Fibroblast of skin of left biceps (primary cell): ENCODE results near the gene PLEKHO2.

ENCODE experiments used
- DNase-seq, 2 experiments: peaks; one replicate each; pipeline ENCODE4 v3.0.0-alpha.2; 2013; ENCODE audit warnings: low read depth in 2 of 2

The PLEKHO2 gene

DNA sequence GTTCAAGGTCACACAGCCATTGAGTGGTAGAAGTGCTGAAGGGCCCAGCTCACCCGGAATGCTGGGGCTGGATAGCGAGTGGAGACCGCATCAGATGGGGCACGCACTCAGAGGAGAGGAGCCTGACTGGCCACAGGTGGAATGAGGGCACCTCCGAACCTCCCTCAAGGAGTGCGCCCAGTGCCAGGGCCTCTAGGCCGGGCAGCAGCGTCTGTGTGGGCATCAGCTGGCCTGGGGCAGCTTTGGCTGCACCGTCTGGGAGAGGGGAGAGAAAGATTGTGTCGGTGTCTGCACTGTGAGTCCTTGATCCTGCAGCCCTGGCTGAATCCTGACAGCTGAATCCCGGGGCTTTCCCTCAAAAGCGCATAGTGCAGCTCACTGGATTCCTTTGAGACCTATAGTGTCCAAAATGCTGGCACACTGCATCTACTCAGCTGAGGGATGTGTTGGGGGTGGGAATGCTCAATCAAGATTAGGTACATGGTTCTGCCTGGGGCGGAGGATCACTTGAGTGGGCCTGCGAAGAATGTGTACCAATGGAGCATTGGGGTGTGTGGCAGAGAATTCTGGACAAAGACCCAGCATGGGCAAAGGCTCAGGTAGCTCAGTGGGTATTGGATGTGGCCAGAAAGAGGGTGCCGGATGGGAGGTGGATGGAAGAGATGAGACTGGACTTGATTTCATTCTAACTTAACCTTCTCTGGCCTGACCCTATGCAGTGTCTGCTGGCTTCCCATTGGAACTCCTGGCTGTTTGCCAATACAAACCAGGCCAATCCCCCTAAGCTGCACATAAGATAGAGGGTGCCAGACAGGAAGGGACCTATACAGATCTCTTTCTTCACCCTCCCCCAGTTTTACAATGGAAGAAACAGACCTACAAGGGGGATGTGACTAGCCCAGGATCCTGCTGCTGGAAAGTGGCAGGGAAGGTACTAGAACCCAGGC lies 70.9 kb downstream of the PLEKHO2 start:
- no peak for DNase-seq

DNA sequence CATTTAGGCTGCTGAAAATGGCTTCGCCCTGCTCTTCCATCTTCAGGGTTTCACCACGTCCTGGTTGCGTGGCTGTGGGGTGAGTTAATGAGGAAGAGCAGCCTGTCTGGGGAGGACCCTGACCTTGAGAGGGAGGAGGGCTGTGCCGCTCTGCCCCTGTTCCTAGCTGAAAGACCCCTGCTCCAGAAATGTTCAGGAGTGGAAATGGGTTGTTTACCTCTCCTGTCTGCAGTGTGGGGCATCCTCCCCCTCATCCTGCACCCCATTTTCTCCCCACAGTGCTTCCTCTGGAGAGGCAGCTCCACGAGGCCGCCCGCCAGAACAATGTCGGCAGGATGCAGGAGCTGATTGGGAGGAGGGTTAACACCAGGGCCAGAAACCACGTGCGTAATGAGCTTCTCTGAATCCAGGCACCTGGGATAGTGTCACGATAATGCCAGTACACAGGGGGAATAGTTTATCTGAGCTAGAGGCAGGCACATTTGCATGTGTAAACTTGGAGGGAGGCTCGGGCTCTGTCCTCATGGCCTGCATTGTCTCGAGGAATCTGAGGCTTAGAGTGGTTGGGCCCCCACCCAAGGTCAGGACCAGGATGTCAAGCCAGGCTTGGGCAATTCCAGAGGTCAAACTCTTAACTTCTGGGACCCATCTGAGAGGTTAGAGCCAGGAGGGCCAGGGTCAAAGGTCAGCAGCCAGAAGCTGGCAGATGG lies 74.0 kb downstream of the PLEKHO2 start:
- no peak for DNase-seq

DNA sequence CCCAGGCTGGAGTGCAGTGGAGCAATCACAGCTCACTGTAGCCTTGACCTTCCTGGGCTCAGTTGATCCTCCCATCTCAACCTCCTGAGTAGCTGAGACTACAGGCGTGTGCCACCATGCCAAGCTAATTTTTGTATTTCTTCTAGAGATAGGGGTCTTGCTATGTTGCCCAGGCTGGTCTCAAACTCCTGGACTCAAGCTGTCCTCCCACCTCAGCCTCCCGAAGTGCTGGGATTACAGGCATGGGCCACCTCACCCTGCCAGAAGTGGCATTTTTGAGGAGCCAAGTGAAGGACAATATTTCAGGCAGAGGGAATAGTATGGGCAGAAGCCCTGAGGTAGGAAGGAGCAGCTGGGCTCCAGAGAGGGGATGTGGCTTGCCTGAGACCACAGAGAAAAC lies 74.7 kb downstream of the PLEKHO2 start:
- DNase-seq: no peak

DNA sequence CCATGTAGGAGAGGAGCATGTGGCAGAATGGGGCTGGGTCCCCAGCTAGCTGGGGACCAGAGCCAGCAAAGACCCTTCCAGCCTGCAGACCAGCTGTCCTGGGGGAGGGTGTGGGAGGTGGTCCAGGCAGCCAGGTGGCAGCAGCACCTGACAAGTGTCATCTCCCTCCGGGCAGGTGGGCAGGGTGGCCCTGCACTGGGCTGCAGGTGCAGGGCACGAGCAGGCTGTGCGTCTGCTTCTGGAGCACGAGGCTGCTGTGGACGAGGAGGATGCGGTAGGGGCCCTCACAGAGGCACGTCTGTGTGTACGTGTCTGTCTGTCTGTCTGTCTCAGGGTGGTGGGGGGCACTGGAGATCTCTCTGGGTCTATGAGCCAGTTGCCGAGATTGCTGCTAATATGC lies 75.5 kb downstream of the PLEKHO2 start:
- DNase-seq: no peak
